Lung (tissue), 12 donors: ENCODE measurements around the gene WWC2. TPM values are rescaled to one million over a fixed set of nuclear protein-coding genes. Genes with fewer than 3 reads are reported as not detected.

Experiments
- ATAC-seq: fragments of 200-7000 bp; cut with Tn5 transposase; one replicate; pipeline ENCODE4 v1.9.1; 2020; ENCODE audit warnings: moderate number of reproducible peaks; ENCODE audit not compliant: insufficient read depth, low FRiP score
- DNase-seq, 3 donors: peaks; one replicate each; pipeline ENCODE4 v3.0.0-alpha.2; 2013 to 2017
- H3K27ac ChIP-seq, 2 donors: one replicate each; pipeline ENCODE4 v1.5.1; 2013; ENCODE audit warnings: mild to moderate bottlenecking in 2 of 2, moderate library complexity in 2 of 2, control low read depth in 1 of 2, inconsistent platforms in 1 of 2, low read depth in 1 of 2, low read length in 1 of 2
- H3K27me3 ChIP-seq, 3 donors: one replicate each; pipeline ENCODE4 v1.5.1; 2013; ENCODE audit warnings: low read length in 2 of 3; ENCODE audit not compliant: control insufficient read depth in 3 of 3, insufficient read depth in 3 of 3
- H3K36me3 ChIP-seq, 4 donors: one replicate each; pipeline ENCODE4 v1.5.1; 2013; ENCODE audit warnings: low read length in 4 of 4, mild to moderate bottlenecking in 1 of 4, moderate library complexity in 1 of 4; ENCODE audit not compliant: control insufficient read depth in 4 of 4, insufficient read depth in 4 of 4
- H3K4me1 ChIP-seq, 5 donors: one replicate each; pipeline ENCODE4 v1.5.1; 2013; ENCODE audit warnings: low read length in 5 of 5, mild to moderate bottlenecking in 2 of 5, moderate library complexity in 1 of 5; ENCODE audit not compliant: control insufficient read depth in 5 of 5, insufficient read depth in 5 of 5
- H3K4me3 ChIP-seq: one replicate; pipeline ENCODE4 v1.5.1; 2013; ENCODE audit warnings: mild to moderate bottlenecking, control low read depth, moderate library complexity
- H3K9ac ChIP-seq, 2 donors: one replicate each; pipeline ENCODE4 v1.5.1; 2013; ENCODE audit warnings: low read length in 2 of 2, control low read depth in 1 of 2; ENCODE audit not compliant: insufficient read depth in 1 of 2
- H3K9me3 ChIP-seq, 4 donors: one replicate each; pipeline ENCODE4 v1.5.1; 2013; ENCODE audit warnings: low read length in 3 of 4, mild to moderate bottlenecking in 1 of 4, moderate library complexity in 1 of 4; ENCODE audit not compliant: control insufficient read depth in 4 of 4, insufficient read depth in 3 of 4
- CTCF ChIP-seq: IDR thresholded peaks from 2 replicates; pipeline ENCODE4 v1.5.1; 2012; ENCODE audit warnings: mild to moderate bottlenecking; ENCODE audit errors: control extremely low read depth, extremely low read depth
- WGBS, 2 donors: extraction: QIAGEN DNeasy Blood & Tissue Kit; methylation state at CpG; one replicate each; pipeline ENCODE4 v1.1.7; 2013; 5-methylcytosine and 5-hydroxymethylcytosine counted together
- polyA plus RNA-seq, 2 donors: library from polyadenylated mRNA; stranded (reverse); fragments of 200-250 nt; gene quantifications; one replicate each; pipeline ENCODE4 v1.2.1, GENCODE V29; 2013
- total RNA-seq, 2 donors: library from RNA; depleted of rRNA in 1 of 2; stranded (reverse); fragments of >200 nt in 1 of 2; gene quantifications; one replicate each; pipeline ENCODE4 v1.2.1, GENCODE V29; 2014 to 2021
- donor health status: control.
- donor health status: control.
- donor health status: Bipolar disorder and iron deficiency.
- donor health status: healthy.
- donor health status: DM: yes; HTN: yes; CAD: no.

WWC2 gene
- total and polyA plus RNA-seq, 4 donors: 15.6 to 124 (median 45.2) TPM

GRCh38 chr4:183140911-183141320, 41.9 kb downstream of the WWC2 start:
- no peak overlapping the region for H3K4me3 ChIP-seq
- H3K9ac ChIP-seq: no peak overlapping the region
- no peak for DNase-seq
- H3K27ac ChIP-seq: no peak overlapping the region
- no peaks in the 10 kb centered on the region for H3K9me3 ChIP-seq
- no peaks in the 10 kb centered on the region for H3K27me3 ChIP-seq
- no peaks in the 10 kb centered on the region for H3K36me3 ChIP-seq
- TF ChIP-seq CTCF: no peak
- WGBS, 2 donors: 55 to 59% methylated on average over 2 of the region's 2 CpGs
- no peak for ATAC-seq
- peaks cover 0 to 36% (median 6%) of the 10 kb centered on the region in 5 donors for H3K4me1 ChIP-seq

GRCh38 chr4:183141997-183142396, 42.9 kb downstream of the WWC2 start:
- ATAC-seq: no peak

GRCh38 chr4:183142571-183143550, 43.8 kb downstream of the WWC2 start:
- Histone ChIP-seq H3K4me3 (no peak overlapping the region), H3K9me3 (no peaks in the 10 kb centered on the region), H3K27ac (peak overlapping the region in 1 of 2 donors; percentile 21), H3K4me1 (peaks cover 0 to 48% (median 7%) of the 10 kb centered on the region in 5 donors), H3K27me3 (no peaks in the 10 kb centered on the region), H3K36me3 (no peaks in the 10 kb centered on the region), H3K9ac (no peak overlapping the region)
- peak in 1 of 3 donors; percentile 43 for DNase-seq
- WGBS, 2 donors: 40 to 47% methylated on average over 6 of the region's 6 CpGs
- no peak for TF ChIP-seq CTCF
- ATAC-seq: no peak

More at GRCh38 chr4:183141997-183142396, 42.9 kb downstream of the WWC2 start:
- WGBS, 2 donors: 65 to 81% methylated on average over 1 of the region's 1 CpG
- no peak for DNase-seq
- no peak for TF ChIP-seq CTCF
- Histone ChIP-seq H3K9me3 (no peaks in the 10 kb centered on the region), H3K27ac (peak overlapping the region in 1 of 2 donors; percentile 27), H3K4me1 (peaks cover 0 to 44% (median 7%) of the 10 kb centered on the region in 5 donors), H3K27me3 (no peaks in the 10 kb centered on the region), H3K4me3 (no peak overlapping the region), H3K36me3 (no peaks in the 10 kb centered on the region), H3K9ac (no peak overlapping the region)
